Lower lobe of right lung (tissue), 2 donors: ENCODE data around the gene CCAR1. TPM values are rescaled to one million over a fixed set of nuclear protein-coding genes. Genes with fewer than 3 reads are reported as not detected.
"Not testable (repeated sequence)": the region's sequence is repeated elsewhere in the genome, so short reads cannot be mapped to it uniquely, and the experiment has no call there.

Experiments used
- ATAC-seq, 2 donors: fragments of 200-7000 bp; cut with Tn5 transposase; one replicate each; pipeline ENCODE4 v1.9.1; 2020 to 2022; ENCODE audit warnings: mild to moderate bottlenecking in 2 of 2, moderate library complexity in 2 of 2
- DNase-seq: peaks from one replicate; pipeline ENCODE4 v3.0.0-alpha.2; 2020
- H3K27ac ChIP-seq: fragments of 200-600 bp; one replicate; pipeline ENCODE4 v1.8.0; 2022
- H3K27me3 ChIP-seq: fragments of 200-600 bp; one replicate; pipeline ENCODE4 v1.8.0; 2022; ENCODE audit warnings: low read depth
- H3K36me3 ChIP-seq: fragments of 200-600 bp; one replicate; pipeline ENCODE4 v1.8.0; 2022; ENCODE audit warnings: mild to moderate bottlenecking
- H3K4me1 ChIP-seq: fragments of 200-600 bp; one replicate; pipeline ENCODE4 v1.8.0; 2022
- H3K4me3 ChIP-seq: fragments of 200-600 bp; one replicate; pipeline ENCODE4 v1.8.0; 2022; ENCODE audit warnings: mild to moderate bottlenecking
- H3K9me3 ChIP-seq: fragments of 200-600 bp; one replicate; pipeline ENCODE4 v1.8.0; 2022
- CTCF ChIP-seq: fragments of 200-600 bp; IDR thresholded peaks from one replicate; pipeline ENCODE4 v1.8.0; 2022; ENCODE audit warnings: antibody characterized with exemption, mild to moderate bottlenecking
- intact Hi-C: fragments of 100-400 bp; cut with DNase I; formaldehyde crosslinking; loops from one replicate; pipeline ENCODE4 v1.11.0; 2022
- total RNA-seq: library from RNA; stranded (reverse); fragmentation: NEBNext Ultra II Directional; extraction: Animal tissue kit (Norgen Biotek cat#: 25700); gene quantifications from one replicate; pipeline ENCODE4 v1.2.1, GENCODE V29; 2021
- donor health status: DM: no; HTN: yes; CAD: no; lungs with severe emphysema.

The CCAR1 gene
- total RNA-seq, 1 donor from 2014 or later, result 52.9 TPM

GRCh38 chr10:68826764-68827591 lies 105.9 kb downstream of the CCAR1 start, which contains the start of gene STOX1:
Gene STOX1, plus strand, starts transcription at chr10:68827531. Its CDS starts 93 bp downstream, at chr10:68827624.
- peak; percentile 54 for DNase-seq
- intact Hi-C loops, result no loop called here
- H3K4me3 ChIP-seq, result peak within 1 kb of the TSS; percentile 61
- peaks cover 7% of the 10 kb centered on the region for H3K4me1 ChIP-seq
- H3K27ac ChIP-seq, result no peak within 1 kb of the TSS
- no peak for TF ChIP-seq CTCF
- ATAC-seq, result peak; percentile 84 to 95
- no peaks in the 10 kb centered on the region for H3K9me3 ChIP-seq
- no peaks in the 10 kb centered on the region for H3K36me3 ChIP-seq
- no peaks in the 10 kb centered on the region for H3K27me3 ChIP-seq

GRCh38 chr10:68827592-68827959 lies 106.5 kb downstream of the CCAR1 start:
- H3K27me3 ChIP-seq, H3K36me3 ChIP-seq, H3K4me1 ChIP-seq, DNase-seq, H3K27ac ChIP-seq, intact Hi-C loops, H3K9me3 ChIP-seq: not testable (repeated sequence)
- peak overlapping the region; percentile 61 for H3K4me3 ChIP-seq
- ATAC-seq, result peak; percentile 8 to 46

GRCh38 chr10:68828083-68828601 lies 107.1 kb downstream of the CCAR1 start:
- DNase-seq, H3K4me1 ChIP-seq, H3K27me3 ChIP-seq, H3K27ac ChIP-seq, intact Hi-C loops, H3K9me3 ChIP-seq, H3K36me3 ChIP-seq: not testable (repeated sequence)
- peak overlapping the region; percentile 38 for H3K4me3 ChIP-seq
- peak; percentile 33 to 37 for ATAC-seq

GRCh38 chr10:68828833-68829232 lies 107.8 kb downstream of the CCAR1 start:
- H3K27ac ChIP-seq, result no peak overlapping the region
- TF ChIP-seq CTCF, result no peak
- no peak overlapping the region for H3K4me3 ChIP-seq
- H3K36me3 ChIP-seq, result no peaks in the 10 kb centered on the region
- intact Hi-C loops, result no loop called here
- H3K9me3 ChIP-seq, result no peaks in the 10 kb centered on the region
- peaks cover 7% of the 10 kb centered on the region for H3K4me1 ChIP-seq
- ATAC-seq (no peak), DNase-seq (no peak)
- no peaks in the 10 kb centered on the region for H3K27me3 ChIP-seq

GRCh38 chr10:68829521-68829920 lies 108.5 kb downstream of the CCAR1 start:
- intact Hi-C loops, result no loop called here
- TF ChIP-seq CTCF, result no peak
- Histone ChIP-seq H3K9me3 (no peaks in the 10 kb centered on the region), H3K27me3 (no peaks in the 10 kb centered on the region), H3K36me3 (no peaks in the 10 kb centered on the region), H3K4me3 (no peak overlapping the region), H3K4me1 (peaks cover 7% of the 10 kb centered on the region), H3K27ac (no peak overlapping the region)
- DNase-seq (no peak), ATAC-seq (no peak)

GRCh38 chr10:68829952-68830351 lies 108.9 kb downstream of the CCAR1 start:
- TF ChIP-seq CTCF, result no peak

More at GRCh38 chr10:68829952-68830351, 108.9 kb downstream of the CCAR1 start:
- no peaks in the 10 kb centered on the region for H3K36me3 ChIP-seq
- no peak for DNase-seq
- intact Hi-C loops, result no loop called here
- no peak for ATAC-seq
- H3K4me3 ChIP-seq, result no peak overlapping the region
- H3K9me3 ChIP-seq, result no peaks in the 10 kb centered on the region
- peaks cover 7% of the 10 kb centered on the region for H3K4me1 ChIP-seq
- no peaks in the 10 kb centered on the region for H3K27me3 ChIP-seq
- H3K27ac ChIP-seq, result no peak overlapping the region
